Hepatocyte (in vitro differentiated cells): Measurements from ENCODE around the gene RPTOR.

Experiments
- CTCF ChIP-seq: fragments of 200-600 bp; sonication (generic); IDR thresholded peaks from 2 replicates; pipeline ENCODE4 v1.5.1; 2016; ENCODE audit warnings: antibody characterized with exemption, mild to moderate bottlenecking; ENCODE audit not compliant: poor library complexity
- EZH2 ChIP-seq: fragments of 200-600 bp; sonication (generic); IDR thresholded peaks from 2 replicates; pipeline ENCODE4 v1.6.1; 2016; ENCODE audit warnings: antibody characterized with exemption, mild to moderate bottlenecking, borderline replicate concordance

- TF ChIP-seq CTCF (no peak), EZH2 (no peak)
Observed at GRCh38 chr17:81006891-81007290, 462.3 kb downstream of the RPTOR start.
